Immature natural killer cell (primary cell): ENCODE measurements around the gene GOLT1B. TPM values are rescaled to one million over a fixed set of nuclear protein-coding genes. Genes with fewer than 3 reads are reported as not detected.

Experiments
- DNase-seq, 3 donors: peaks; one replicate each; pipeline ENCODE4 v3.0.0; 2022; ENCODE audit warnings: mixed read lengths in 1 of 3
- H3K27ac Mint-ChIP-seq, 6 donors: one replicate each; pipeline ENCODE4 v1.8.0; 2020; ENCODE audit warnings: mixed read lengths in 6 of 6, mild to moderate bottlenecking in 5 of 6, inconsistent platforms in 4 of 6, moderate library complexity in 3 of 6
- H3K27me3 Mint-ChIP-seq, 3 donors: one replicate each; pipeline ENCODE4 v1.8.0; 2020 to 2021; ENCODE audit warnings: low read depth in 3 of 3, mild to moderate bottlenecking in 3 of 3, mixed read lengths in 3 of 3, moderate library complexity in 3 of 3, inconsistent platforms in 1 of 3
- H3K36me3 Mint-ChIP-seq, 3 donors: one replicate each; pipeline ENCODE4 v1.8.0; 2020; ENCODE audit warnings: mixed read lengths in 3 of 3, inconsistent platforms in 2 of 3, mild to moderate bottlenecking in 2 of 3
- H3K4me1 Mint-ChIP-seq, 2 donors: one replicate each; pipeline ENCODE4 v1.8.0; 2020; ENCODE audit warnings: inconsistent platforms in 2 of 2, mild to moderate bottlenecking in 2 of 2, mixed read lengths in 2 of 2, moderate library complexity in 1 of 2
- H3K4me3 Mint-ChIP-seq, 5 donors: one replicate each; pipeline ENCODE4 v1.8.0; 2020; ENCODE audit warnings: mild to moderate bottlenecking in 5 of 5, mixed read lengths in 5 of 5, inconsistent platforms in 3 of 5, moderate library complexity in 3 of 5
- H3K9me3 Mint-ChIP-seq, 6 donors: one replicate each; pipeline ENCODE4 v1.8.0; 2020; ENCODE audit warnings: mild to moderate bottlenecking in 6 of 6, mixed read lengths in 6 of 6, inconsistent platforms in 4 of 6, moderate library complexity in 3 of 6
- polyA plus RNA-seq, 3 donors: library from polyadenylated mRNA; unstranded; fragments of 300-500 nt; fragmentation: Illumina TruSeq; gene quantifications; one replicate each; pipeline ENCODE4 v1.2.3, GENCODE V29; 2021

Gene GOLT1B
- polyA plus RNA-seq, 3 donors from 2014 or later: 15.9 to 37.7 (median 28.9) TPM

- Mint-ChIP-seq H3K9me3 (no peaks in the 10 kb centered on the region), H3K4me1 (no peaks in the 10 kb centered on the region), H3K4me3 (no peak overlapping the region), H3K36me3 (no peaks in the 10 kb centered on the region), H3K27me3 (peaks cover 2 to 3% (median 2%) of the 10 kb centered on the region in 3 donors), H3K27ac (no peak overlapping the region)
- no peak for DNase-seq
Measured at GRCh38 chr12:21553329-21553675, 51.7 kb downstream of the GOLT1B start.

GRCh38 chr12:21558100-21558679 is 56.6 kb downstream of the GOLT1B start:
- no peaks in the 10 kb centered on the region for H3K36me3 Mint-ChIP-seq
- H3K4me1 Mint-ChIP-seq: no peaks in the 10 kb centered on the region
- peaks cover 0 to 2% (median 2%) of the 10 kb centered on the region in 3 donors for H3K27me3 Mint-ChIP-seq
- no peaks in the 10 kb centered on the region for H3K9me3 Mint-ChIP-seq
- H3K27ac Mint-ChIP-seq: no peak overlapping the region
- DNase-seq: no peak
- H3K4me3 Mint-ChIP-seq: no peak overlapping the region

GRCh38 chr12:21559855-21560569 is 58.4 kb downstream of the GOLT1B start:
- no peaks in the 10 kb centered on the region for H3K4me1 Mint-ChIP-seq
- H3K4me3 Mint-ChIP-seq: no peak overlapping the region
- H3K27me3 Mint-ChIP-seq: no peaks in the 10 kb centered on the region
- H3K9me3 Mint-ChIP-seq: peaks cover 0 to 1% (median 0%) of the 10 kb centered on the region in 6 donors
- DNase-seq: no peak
- H3K27ac Mint-ChIP-seq: no peak overlapping the region
- H3K36me3 Mint-ChIP-seq: no peaks in the 10 kb centered on the region

DNA sequence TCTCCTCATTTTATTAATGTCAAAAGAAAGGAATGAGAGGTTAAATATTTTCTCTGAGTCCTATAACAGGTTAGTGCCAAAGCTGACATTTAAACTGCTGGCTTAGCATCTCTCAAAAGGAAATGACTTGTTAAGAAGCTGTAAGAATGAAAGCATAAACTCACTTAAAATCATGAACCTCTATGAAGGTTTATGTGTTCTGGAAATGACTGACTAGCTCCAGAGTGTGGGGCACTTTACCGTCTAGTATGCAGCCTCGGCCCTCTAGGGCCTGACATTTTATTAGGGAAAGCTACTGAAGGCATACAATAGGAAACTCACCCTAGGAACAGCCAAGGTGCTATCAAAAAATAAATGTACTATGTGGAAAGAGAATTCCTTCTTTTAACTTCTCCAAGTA is 59.6 kb downstream of the GOLT1B start:
- no peaks in the 10 kb centered on the region for H3K4me1 Mint-ChIP-seq
- no peak overlapping the region for H3K4me3 Mint-ChIP-seq
- no peaks in the 10 kb centered on the region for H3K36me3 Mint-ChIP-seq
- DNase-seq: no peak
- no peak overlapping the region for H3K27ac Mint-ChIP-seq
- peaks cover 0 to 2% (median 0%) of the 10 kb centered on the region in 3 donors for H3K27me3 Mint-ChIP-seq
- H3K9me3 Mint-ChIP-seq: peaks cover 0 to 1% (median 0%) of the 10 kb centered on the region in 6 donors

- DNase-seq: no peak
- Mint-ChIP-seq H3K9me3 (peaks cover 0 to 1% (median 0%) of the 10 kb centered on the region in 6 donors), H3K36me3 (no peaks in the 10 kb centered on the region), H3K4me1 (no peaks in the 10 kb centered on the region), H3K27me3 (peaks cover 0 to 8% (median 2%) of the 10 kb centered on the region in 3 donors), H3K27ac (no peak overlapping the region), H3K4me3 (no peak overlapping the region)
Measured at GRCh38 chr12:21562859-21563258, 61.3 kb downstream of the GOLT1B start.

DNA sequence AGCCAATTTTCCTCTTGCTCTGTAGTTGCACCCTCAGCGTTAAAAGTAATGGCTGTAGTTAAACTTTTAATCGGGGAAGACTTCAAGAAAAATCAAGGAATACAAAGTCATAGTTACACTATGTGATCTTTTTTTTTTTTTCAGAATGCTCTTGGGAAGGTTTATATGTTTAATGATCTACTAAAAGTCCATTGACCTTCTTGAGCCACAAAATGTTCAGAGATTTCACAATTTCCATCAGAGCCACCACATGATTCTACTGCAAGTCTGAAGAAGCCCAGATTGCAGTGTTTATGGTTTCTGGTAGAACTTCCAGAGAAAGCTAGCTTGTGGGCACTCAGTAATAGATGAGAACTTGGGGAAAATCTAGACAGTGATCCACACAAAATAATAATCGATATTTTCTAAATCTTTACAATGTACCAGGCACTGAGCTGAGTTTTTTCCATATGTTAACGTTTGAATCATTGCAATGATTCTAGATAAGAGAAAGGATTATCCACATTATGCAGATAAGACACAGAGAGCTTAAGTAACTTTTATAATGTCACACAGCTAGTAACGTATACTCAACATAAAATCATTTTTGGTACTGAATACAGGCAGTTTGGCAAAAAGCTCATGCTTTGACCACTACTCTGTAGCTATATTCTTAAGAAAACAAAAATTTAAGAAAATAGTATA is 64.8 kb downstream of the GOLT1B start:
- no peak for DNase-seq
- Mint-ChIP-seq H3K27ac (no peak overlapping the region), H3K9me3 (peaks cover 0 to 1% (median 0%) of the 10 kb centered on the region in 6 donors), H3K27me3 (peaks cover 1 to 10% (median 2%) of the 10 kb centered on the region in 3 donors), H3K4me1 (no peaks in the 10 kb centered on the region), H3K4me3 (no peak overlapping the region), H3K36me3 (no peaks in the 10 kb centered on the region)

DNA sequence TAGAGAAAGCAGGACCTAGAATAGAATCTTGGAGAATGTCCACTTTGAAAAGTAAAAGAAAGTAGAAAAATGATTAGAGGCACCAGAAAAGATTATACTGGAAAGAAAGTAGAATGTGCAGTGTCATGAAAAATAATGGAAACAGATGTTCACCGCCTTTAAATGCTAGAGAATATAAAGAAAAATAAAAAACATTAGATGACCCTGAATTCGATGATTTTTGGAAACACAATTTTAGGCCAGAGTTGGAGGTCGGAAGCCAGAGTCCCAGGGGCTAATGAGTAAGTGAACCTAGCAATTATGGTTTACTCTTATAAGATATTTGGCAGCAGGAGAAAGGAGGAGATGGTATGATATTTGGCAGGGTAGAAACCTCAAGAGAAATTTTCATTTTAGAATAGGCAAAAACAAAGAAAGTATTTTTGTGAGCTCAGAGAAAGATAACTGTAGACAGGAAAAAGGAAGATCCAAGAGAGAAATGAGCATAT is 65.4 kb downstream of the GOLT1B start:
- no peak for DNase-seq
- no peaks in the 10 kb centered on the region for H3K36me3 Mint-ChIP-seq
- H3K27ac Mint-ChIP-seq: no peak overlapping the region
- no peak overlapping the region for H3K4me3 Mint-ChIP-seq
- peaks cover 0 to 1% (median 0%) of the 10 kb centered on the region in 6 donors for H3K9me3 Mint-ChIP-seq
- no peaks in the 10 kb centered on the region for H3K4me1 Mint-ChIP-seq
- peaks cover 1 to 10% (median 2%) of the 10 kb centered on the region in 3 donors for H3K27me3 Mint-ChIP-seq

Other genes with a start within 250 kb of the GOLT1B start
- gene SLCO1A2, start 166.9 kb upstream of the GOLT1B start, polyA plus RNA-seq: not detected
- gene IAPP, start 128.9 kb upstream of the GOLT1B start, polyA plus RNA-seq: not detected
- gene PYROXD1, start 64.1 kb upstream of the GOLT1B start, polyA plus RNA-seq: 10 to 100 TPM; 19.3 to 28.1 (median 23.9) TPM
- 100 to 1,000 TPM in 1 of 3 donors, 10 to 100 TPM in 2; 73.7 to 101 (median 82.3) TPM for gene RECQL, start 154 bp upstream of the GOLT1B start, polyA plus RNA-seq
- under 1 TPM in 1 of 3 donors, not detected in 2; 0.15 TPM for gene SPX, start 24.5 kb downstream of the GOLT1B start, polyA plus RNA-seq
- gene GYS2, start 103.1 kb downstream of the GOLT1B start, polyA plus RNA-seq: not detected
- 100 to 1,000 TPM; 224 to 398 (median 315) TPM for gene LDHB, start 156.1 kb downstream of the GOLT1B start, polyA plus RNA-seq